H1 (cell line): ENCODE results near the gene PPP1CA. TPM values are rescaled to one million over a fixed set of nuclear protein-coding genes. Genes with fewer than 3 reads are reported as not detected.

ENCODE experiments used
- EZH2 ChIP-seq: fragments of 200-600 bp; sonication (generic); IDR thresholded peaks from 2 replicates; pipeline ENCODE4 v1.7.1; 2012; ENCODE audit warnings: low read depth, mild to moderate bottlenecking, moderate library complexity, low read length, inconsistent platforms; ENCODE audit not compliant: severe bottlenecking
- HDAC2 ChIP-seq, 2 experiments: fragments of 300-600 bp in 1 of 2; sonication (generic) in 1 of 2; IDR thresholded peaks; 2 replicates each; pipeline ENCODE4 v1.6.1; 2011 to 2012; ENCODE audit warnings: low read depth in 2 of 2, low read length in 2 of 2, mild to moderate bottlenecking in 2 of 2, moderate library complexity in 2 of 2, borderline replicate concordance in 1 of 2, inconsistent platforms in 1 of 2
- POU5F1 ChIP-seq: IDR thresholded peaks from 2 replicates; pipeline ENCODE4 v1.6.1; 2011; ENCODE audit warnings: low read depth, mild to moderate bottlenecking, low read length, moderate library complexity
- polyA plus RNA-seq, 7 experiments: library from polyadenylated mRNA; depleted of rRNA in 3 of 7; stranded (reverse) in 5 of 7; unstranded in 2 of 7; fragments of >200 nt in 5 of 7; fragments of 200-250 nt in 2 of 7; gene quantifications; 1 replicate in 5 of 7; 2 replicates in 1 of 7; 4 replicates in 1 of 7; pipeline versions ENCODE4 v1.2.1 to v1.2.3, GENCODE V29; 2011 to 2013; ENCODE audit warnings: missing spikeins in 2 of 7, mixed read lengths in 2 of 7
- total RNA-seq: library from RNA; stranded (reverse); fragmentation: NEBNext Ultra II Directional; extraction: Animal tissue kit (Norgen Biotek cat#: 25700); gene quantifications from 2 replicates; pipeline ENCODE4 v1.2.1, GENCODE V29; 2021

The PPP1CA gene
- total and polyA plus RNA-seq, 2 of the 8 experiments (the other 6 are each of a cell fraction or from before 2014, with no cell fraction given) = 198 to 359 TPM

DNA sequence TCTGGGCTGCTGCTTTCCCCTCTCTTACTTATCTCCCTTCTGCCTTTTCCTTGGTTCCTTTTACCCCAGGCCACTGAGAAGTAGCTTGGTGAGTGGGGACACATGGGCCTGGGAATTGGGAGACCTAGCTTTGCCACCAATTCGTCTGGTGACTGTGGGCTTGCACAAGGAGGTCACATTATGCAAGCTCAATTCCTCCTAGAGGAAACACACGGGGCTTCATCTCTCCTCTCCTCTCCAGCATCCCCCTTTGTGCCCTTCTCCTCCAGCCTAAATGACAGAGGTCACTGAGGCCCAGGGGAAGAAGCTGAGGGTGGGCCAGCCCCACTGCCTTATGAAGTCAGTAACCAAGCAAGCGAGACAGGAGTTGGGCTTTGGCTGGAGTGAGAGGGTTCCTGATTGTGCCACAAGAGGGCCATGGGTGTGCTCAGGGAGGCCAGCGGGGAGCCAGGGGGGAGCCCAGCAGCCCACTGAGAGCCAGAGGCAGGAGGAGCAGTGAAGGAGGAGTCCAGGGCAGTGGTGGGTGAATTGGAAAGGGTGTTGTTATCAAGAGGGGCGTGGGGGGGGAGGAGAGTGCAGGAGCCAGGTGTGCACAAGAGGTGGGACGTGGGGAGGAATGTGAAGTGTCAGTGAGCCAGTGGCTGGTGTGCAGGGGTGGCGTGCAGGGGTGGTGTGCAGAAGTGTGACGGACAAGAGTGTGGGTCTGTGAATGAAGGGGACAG, 30.3 kb downstream of the PPP1CA start (continued):
- no peak for TF ChIP-seq POU5F1
- TF ChIP-seq HDAC2 (IDR thresholded peaks at IDR 0.05; ENCODE audit: borderline replicate concordance in 1 of 2, low read depth in 2 of 2, low read length in 2 of 2) = no peak
- no peak for TF ChIP-seq EZH2
